ENCODE measurements around the gene SLC16A2. TPM values are rescaled to one million over a fixed set of nuclear protein-coding genes. Genes with fewer than 3 reads are reported as not detected.

SLC16A2 gene
- polyA plus RNA-seq, 1 experiment = 61.6 TPM

- DNase-seq (ENCODE audit: low read depth) = no peak
- no peak overlapping the region for H3K4me3 ChIP-seq (ENCODE audit: low read depth, low read length)
- ChIA-PET POLR2A (no interaction called here), CTCF (no interaction called here)
- no peaks in the 10 kb centered on the region for H3K27me3 ChIP-seq (ENCODE audit: control insufficient read depth, insufficient read depth, low read length)
- no peak for TF ChIP-seq CTCF (IDR thresholded peaks at IDR 0.05; ENCODE audit: insufficient read depth, low read depth, low read length)
- no peaks in the 10 kb centered on the region for H3K36me3 ChIP-seq (ENCODE audit: control insufficient read depth, insufficient read depth, low read length)
These were observed 4.8 kb downstream of the SLC16A2 start for GRCh38 chrX:74426071-74426470.

- ChIA-PET CTCF (no interaction called here), POLR2A (no interaction called here)
- TF ChIP-seq CTCF (IDR thresholded peaks at IDR 0.05; ENCODE audit: insufficient read depth, low read depth, low read length) = no peak
- no peak for DNase-seq (ENCODE audit: low read depth)
- no peaks in the 10 kb centered on the region for H3K36me3 ChIP-seq (ENCODE audit: control insufficient read depth, insufficient read depth, low read length)
- H3K27me3 ChIP-seq (ENCODE audit: control insufficient read depth, insufficient read depth, low read length) = no peaks in the 10 kb centered on the region
- H3K4me3 ChIP-seq (ENCODE audit: low read depth, low read length) = no peak overlapping the region
These were observed 5.3 kb downstream of the SLC16A2 start for GRCh38 chrX:74426615-74427014.

- H3K36me3 ChIP-seq (ENCODE audit: control insufficient read depth, insufficient read depth, low read length) = no peaks in the 10 kb centered on the region
- H3K27me3 ChIP-seq (ENCODE audit: control insufficient read depth, insufficient read depth, low read length) = no peaks in the 10 kb centered on the region
- H3K4me3 ChIP-seq (ENCODE audit: low read depth, low read length) = no peak overlapping the region
- no peak for TF ChIP-seq CTCF (IDR thresholded peaks at IDR 0.05; ENCODE audit: insufficient read depth, low read depth, low read length)
- DNase-seq (ENCODE audit: low read depth) = no peak
- ChIA-PET POLR2A (no interaction called here), CTCF (no interaction called here)
These were observed 10.5 kb downstream of the SLC16A2 start for GRCh38 chrX:74431797-74432196.

GRCh38 chrX:74434336-74434735 lies 13.0 kb downstream of the SLC16A2 start:
- no peak for TF ChIP-seq CTCF (IDR thresholded peaks at IDR 0.05; ENCODE audit: insufficient read depth, low read depth, low read length)
- DNase-seq (ENCODE audit: low read depth) = no peak
- no peaks in the 10 kb centered on the region for H3K36me3 ChIP-seq (ENCODE audit: control insufficient read depth, insufficient read depth, low read length)
- POLR2A ChIA-PET = no interaction called here
- no peak overlapping the region for H3K4me3 ChIP-seq (ENCODE audit: low read depth, low read length)
- CTCF ChIA-PET = no interaction called here
- no peaks in the 10 kb centered on the region for H3K27me3 ChIP-seq (ENCODE audit: control insufficient read depth, insufficient read depth, low read length)

- no peak overlapping the region for H3K4me3 ChIP-seq (ENCODE audit: low read depth, low read length)
- no peak for TF ChIP-seq CTCF (IDR thresholded peaks at IDR 0.05; ENCODE audit: insufficient read depth, low read depth, low read length)
- H3K36me3 ChIP-seq (ENCODE audit: control insufficient read depth, insufficient read depth, low read length) = no peaks in the 10 kb centered on the region
- DNase-seq (ENCODE audit: low read depth) = no peak
- ChIA-PET POLR2A (interaction anchor here (0.6 kb wide), 1 partner anchor 10 kb away, joined by 3 read pairs; no protein-coding TSS in a partner anchor), CTCF (interaction anchor here (1.3 to 2.0 kb wide), 2 partner anchors 13 to 55 kb away, joined by 4 to 6 read pairs; no protein-coding TSS in a partner anchor)
- no peaks in the 10 kb centered on the region for H3K27me3 ChIP-seq (ENCODE audit: control insufficient read depth, insufficient read depth, low read length)
These were observed 16.2 kb downstream of the SLC16A2 start for GRCh38 chrX:74437530-74437929.
